GM23338 (cell line): ENCODE data around the gene FEZF2. TPM values are rescaled to one million over a fixed set of nuclear protein-coding genes. Genes with fewer than 3 reads are reported as not detected.

Experiments
- ATAC-seq: fragments of 200-7000 bp; cut with Tn5 transposase; 3 replicates; pipeline ENCODE4 v1.9.1; 2020
- DNase-seq: peaks from one replicate; pipeline ENCODE4 v3.0.0-alpha.2; 2015; ENCODE audit warnings: low spot score
- H2AFZ ChIP-seq: fragments of 200-600 bp; sonication (generic); 2 replicates; pipeline ENCODE4 v1.8.0; 2016; ENCODE audit warnings: antibody characterized with exemption, mild to moderate bottlenecking, moderate library complexity
- H3F3A ChIP-seq: fragments of 200-600 bp; sonication (generic); replicated peaks from 2 replicates; pipeline ENCODE4 v1.8.0; 2017; ENCODE audit warnings: antibody characterized with exemption, mixed run types, low read depth
- H3K27ac ChIP-seq: fragments of 200-600 bp; sonication (generic); 2 replicates; pipeline ENCODE4 v1.6.1; 2016; ENCODE audit warnings: low read depth
- H3K27me3 ChIP-seq: fragments of 200-600 bp; sonication (generic); 2 replicates; pipeline ENCODE4 v1.8.0; 2016; ENCODE audit warnings: mild to moderate bottlenecking, mixed run types, moderate library complexity; ENCODE audit not compliant: insufficient read depth
- H3K36me3 ChIP-seq: fragments of 200-600 bp; sonication (generic); 2 replicates; pipeline ENCODE4 v1.8.0; 2016; ENCODE audit warnings: mild to moderate bottlenecking; ENCODE audit not compliant: insufficient read depth
- H3K4me1 ChIP-seq: fragments of 200-600 bp; sonication (generic); 2 replicates; pipeline ENCODE4 v1.8.0; 2016; ENCODE audit warnings: mild to moderate bottlenecking, moderate library complexity; ENCODE audit not compliant: insufficient read depth
- H3K4me2 ChIP-seq: fragments of 200-600 bp; sonication (generic); 2 replicates; pipeline ENCODE4 v1.7.1; 2017; ENCODE audit warnings: mixed run types
- H3K4me3 ChIP-seq: fragments of 200-600 bp; sonication (generic); 2 replicates; pipeline ENCODE4 v1.6.1; 2016; ENCODE audit warnings: mixed run types
- H3K79me2 ChIP-seq: fragments of 200-600 bp; sonication (generic); replicated peaks from 2 replicates; pipeline ENCODE4 v1.8.0; 2017; ENCODE audit warnings: mild to moderate bottlenecking; ENCODE audit not compliant: insufficient read depth
- H3K9me2 ChIP-seq: fragments of 200-600 bp; sonication (generic); 2 replicates; pipeline ENCODE4 v1.8.0; 2017; ENCODE audit not compliant: insufficient read depth
- H4K20me1 ChIP-seq: fragments of 200-600 bp; sonication (generic); replicated peaks from 2 replicates; pipeline ENCODE4 v1.8.0; 2017; ENCODE audit warnings: mild to moderate bottlenecking; ENCODE audit not compliant: insufficient read depth
- H3K27ac Mint-ChIP-seq: 2 replicates; pipeline ENCODE4 v1.8.0; 2020; ENCODE audit warnings: inconsistent platforms, mild to moderate bottlenecking, moderate library complexity, mixed read lengths
- H3K27me3 Mint-ChIP-seq: 3 replicates; pipeline ENCODE4 v1.8.0; 2022; ENCODE audit warnings: low read depth, mild to moderate bottlenecking, moderate library complexity, mixed read lengths, inconsistent platforms; ENCODE audit not compliant: insufficient read depth, poor library complexity
- H3K36me3 Mint-ChIP-seq: 3 replicates; pipeline ENCODE4 v1.8.0; 2021; ENCODE audit warnings: low read depth, mild to moderate bottlenecking, inconsistent platforms, moderate library complexity, mixed read lengths
- H3K4me1 Mint-ChIP-seq: 3 replicates; pipeline ENCODE4 v1.8.0; 2020; ENCODE audit warnings: mild to moderate bottlenecking, inconsistent platforms, mixed read lengths
- H3K4me3 Mint-ChIP-seq: 3 replicates; pipeline ENCODE4 v1.8.0; 2021; ENCODE audit warnings: moderate library complexity, mild to moderate bottlenecking, inconsistent platforms, mixed read lengths
- H3K9me3 Mint-ChIP-seq: 3 replicates; pipeline ENCODE4 v1.8.0; 2020; ENCODE audit warnings: moderate library complexity, mild to moderate bottlenecking, inconsistent platforms, mixed read lengths
- EZH2 ChIP-seq: fragments of 200-600 bp; sonication (generic); IDR thresholded peaks from one replicate; pipeline ENCODE4 v1.8.0; 2017; ENCODE audit warnings: antibody characterized with exemption, mild to moderate bottlenecking, low read depth; ENCODE audit not compliant: unreplicated experiment
- EZH2phosphoT487 ChIP-seq: fragments of 200-600 bp; sonication (generic); IDR thresholded peaks from one replicate; pipeline ENCODE4 v1.8.1; 2018; ENCODE audit warnings: antibody characterized with exemption; ENCODE audit not compliant: unreplicated experiment
- NANOG ChIP-seq: IDR thresholded peaks from 2 replicates; pipeline ENCODE4 v1.6.1; 2016; ENCODE audit warnings: antibody characterized with exemption, borderline replicate concordance
- ZNF331 ChIP-seq: fragments of 250-450 bp; sonication (Bioruptor Pico); IDR thresholded peaks from 2 replicates; pipeline ENCODE4 v1.5.0; 2020; ENCODE audit warnings: low read depth, mild to moderate bottlenecking, moderate library complexity
- polyA plus RNA-seq: library from polyadenylated mRNA; unstranded; fragments of >200 nt; fragmentation: Nextera tagmentation; extraction: Ambion mirVana; gene quantifications from 2 replicates; pipeline ENCODE4 v1.2.1, GENCODE V29; 2016
- total RNA-seq: library from RNA; depleted of rRNA; stranded (reverse); fragments of >200 nt; shearing (Covaris generic); gene quantifications from 2 replicates; pipeline ENCODE4 v1.2.3, GENCODE V29; 2014
- TF ChIP-seq, protein P1 (sequence below), 2 experiments: fragments of 200-600 bp in 1 of 2; sonication (generic) in 1 of 2; conservative IDR thresholded peaks; 2 replicates each; pipeline versions ENCODE4 v1.5.1 to v1.6.1; 2016 to 2017; ENCODE audit warnings: antibody characterized with exemption in 2 of 2, low read depth in 2 of 2, mild to moderate bottlenecking in 2 of 2, moderate library complexity in 1 of 2

The FEZF2 gene
- total and polyA plus RNA-seq, 2 experiments from 2014 or later: not detected

DNA sequence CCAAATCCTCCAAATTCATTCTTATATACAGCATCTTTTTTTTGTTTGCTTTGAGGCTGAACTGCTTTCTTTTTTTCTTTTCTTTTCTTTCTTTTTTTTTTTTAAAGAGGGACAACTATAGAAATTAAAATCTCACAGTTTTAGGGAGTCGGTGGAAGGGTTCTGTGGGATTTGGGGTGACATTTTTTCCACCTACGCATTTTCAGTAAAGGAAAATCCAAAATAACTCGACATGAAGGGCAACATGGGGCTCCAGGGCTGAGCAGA, 3.0 kb upstream of the FEZF2 start:
- Histone ChIP-seq H3K4me2 (peak overlapping the region; percentile 80), H2AFZ (no peak overlapping the region), H3K4me3 (peak overlapping the region; percentile 59; the same call in 1 of the 2 replicates), H3K27ac (no peak overlapping the region), H3K27me3 (peaks cover 100% of the 10 kb centered on the region), H3K4me1 (peaks cover 76% of the 10 kb centered on the region), H3F3A (peaks cover 56% of the 10 kb centered on the region), H4K20me1 (peaks cover 14% of the 10 kb centered on the region; the same call in 1 of the 2 replicates), H3K36me3 (no peaks in the 10 kb centered on the region), H3K9me2 (no peaks in the 10 kb centered on the region), H3K79me2 (no peaks in the 10 kb centered on the region)
- Mint-ChIP-seq H3K4me1 (peaks cover 63% of the 10 kb centered on the region), H3K36me3 (no peaks in the 10 kb centered on the region), H3K4me3 (peak overlapping the region; percentile 43; the same call in 1 of the 3 replicates), H3K9me3 (no peaks in the 10 kb centered on the region), H3K27me3 (peaks cover 100% of the 10 kb centered on the region), H3K27ac (no peak overlapping the region)
- TF ChIP-seq EZH2 (peak; percentile 81), NANOG (no peak)
- ATAC-seq (no peak), DNase-seq (no peak)

DNA sequence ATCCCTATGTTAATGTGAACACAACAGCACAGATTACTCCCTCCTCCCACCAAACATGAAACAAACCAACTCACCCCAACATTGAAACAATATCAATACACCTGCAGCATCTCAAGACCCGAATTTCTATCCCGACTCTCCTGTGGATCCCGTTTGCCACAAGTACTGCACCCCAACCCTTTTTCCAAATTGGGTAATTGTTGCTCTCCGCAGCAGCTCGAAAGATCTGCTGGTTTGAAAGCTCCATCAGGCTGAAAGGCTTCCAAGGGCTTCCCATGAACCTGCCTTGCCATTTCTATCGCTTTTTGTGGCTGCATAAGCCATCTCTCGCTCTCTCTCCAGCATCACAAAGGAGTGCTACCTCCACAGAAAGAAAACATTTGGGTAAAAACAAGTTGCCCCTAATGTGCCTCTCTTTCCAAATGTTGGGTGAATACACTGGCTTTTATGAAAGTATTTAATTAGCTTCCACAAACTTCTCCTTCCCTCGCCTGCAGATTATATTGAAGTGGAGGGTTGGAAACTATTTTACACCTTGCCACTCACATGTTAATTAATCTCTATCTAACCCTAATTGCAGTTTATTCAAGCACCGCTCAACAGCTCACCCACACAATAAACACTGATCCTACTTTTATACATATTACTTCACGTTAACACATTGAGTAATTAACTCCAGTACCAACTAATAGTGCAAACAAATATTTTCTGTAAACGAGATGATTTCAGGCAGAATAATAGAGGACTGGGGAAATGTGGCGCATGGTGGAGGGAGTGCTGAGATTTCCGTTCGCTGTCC, 2.5 kb upstream of the FEZF2 start:
- peak overlapping the region; percentile 43; the same call in 2 of the 3 replicates for H3K4me3 Mint-ChIP-seq

DNA sequence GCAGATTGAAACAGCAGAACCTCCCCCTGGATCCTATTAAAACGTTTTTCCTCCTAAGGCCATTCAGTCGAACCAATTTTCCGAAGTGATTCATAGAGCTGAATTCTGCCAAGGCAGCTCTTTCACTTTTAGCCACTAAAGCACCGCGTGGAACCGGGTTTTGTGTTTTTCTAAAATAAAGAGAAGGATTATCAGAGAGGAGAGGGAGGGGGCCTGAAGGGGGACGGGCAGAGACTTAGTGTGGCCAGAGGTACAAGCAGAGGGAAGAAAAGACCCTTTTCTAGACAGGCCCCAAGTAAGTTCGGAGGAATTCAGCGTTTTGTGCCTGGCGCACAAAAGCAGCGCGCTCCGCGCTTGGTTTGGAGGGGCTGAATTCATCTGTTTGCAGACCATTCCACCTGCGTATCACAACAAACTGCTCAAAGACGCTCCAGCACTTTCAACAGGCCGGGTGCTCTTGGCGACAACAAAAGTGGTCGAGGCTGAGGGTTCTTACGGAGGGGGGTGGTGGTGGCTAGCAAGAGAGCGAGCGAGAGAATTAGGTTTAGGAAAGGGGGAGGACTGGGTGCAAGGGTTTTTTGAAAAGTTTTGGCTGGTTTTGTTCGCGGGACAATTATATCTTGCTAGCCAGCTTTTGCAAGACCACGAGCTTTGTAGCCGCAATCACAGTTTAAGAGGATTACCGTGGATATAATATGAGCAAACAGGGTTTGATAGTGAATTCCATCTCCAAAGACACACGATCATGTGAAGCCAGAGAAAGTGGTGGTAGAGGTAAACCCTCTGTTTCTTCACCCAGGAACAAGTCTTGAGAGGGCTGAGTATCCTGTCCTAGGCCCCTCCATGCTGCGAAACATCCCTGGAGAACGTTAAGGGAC, 1.2 kb upstream of the FEZF2 start:
- no peak for ATAC-seq
- Histone ChIP-seq H2AFZ (no peak overlapping the region), H3F3A (peaks cover 59% of the 10 kb centered on the region), H4K20me1 (peaks cover 14% of the 10 kb centered on the region; the same call in 1 of the 2 replicates), H3K9me2 (no peaks in the 10 kb centered on the region), H3K4me2 (peak overlapping the region; percentile 80), H3K79me2 (no peaks in the 10 kb centered on the region), H3K27ac (no peak overlapping the region), H3K4me1 (peaks cover 89% of the 10 kb centered on the region), H3K36me3 (no peaks in the 10 kb centered on the region), H3K4me3 (peak overlapping the region; percentile 63), H3K27me3 (peaks cover 100% of the 10 kb centered on the region)
- peaks cover 100% of the 10 kb centered on the region for H3K27me3 Mint-ChIP-seq
- H3K36me3 Mint-ChIP-seq: no peaks in the 10 kb centered on the region
- peak overlapping the region; percentile 56 for H3K4me3 Mint-ChIP-seq
- H3K9me3 Mint-ChIP-seq: no peaks in the 10 kb centered on the region; the same call in 2 of the 3 replicates
- DNase-seq: peak; percentile 68
- peaks cover 77% of the 10 kb centered on the region for H3K4me1 Mint-ChIP-seq
- H3K27ac Mint-ChIP-seq: no peak overlapping the region
- TF ChIP-seq ZNF331 (CRISPR knock-in tag): no peak
- TF ChIP-seq, protein P1, sequence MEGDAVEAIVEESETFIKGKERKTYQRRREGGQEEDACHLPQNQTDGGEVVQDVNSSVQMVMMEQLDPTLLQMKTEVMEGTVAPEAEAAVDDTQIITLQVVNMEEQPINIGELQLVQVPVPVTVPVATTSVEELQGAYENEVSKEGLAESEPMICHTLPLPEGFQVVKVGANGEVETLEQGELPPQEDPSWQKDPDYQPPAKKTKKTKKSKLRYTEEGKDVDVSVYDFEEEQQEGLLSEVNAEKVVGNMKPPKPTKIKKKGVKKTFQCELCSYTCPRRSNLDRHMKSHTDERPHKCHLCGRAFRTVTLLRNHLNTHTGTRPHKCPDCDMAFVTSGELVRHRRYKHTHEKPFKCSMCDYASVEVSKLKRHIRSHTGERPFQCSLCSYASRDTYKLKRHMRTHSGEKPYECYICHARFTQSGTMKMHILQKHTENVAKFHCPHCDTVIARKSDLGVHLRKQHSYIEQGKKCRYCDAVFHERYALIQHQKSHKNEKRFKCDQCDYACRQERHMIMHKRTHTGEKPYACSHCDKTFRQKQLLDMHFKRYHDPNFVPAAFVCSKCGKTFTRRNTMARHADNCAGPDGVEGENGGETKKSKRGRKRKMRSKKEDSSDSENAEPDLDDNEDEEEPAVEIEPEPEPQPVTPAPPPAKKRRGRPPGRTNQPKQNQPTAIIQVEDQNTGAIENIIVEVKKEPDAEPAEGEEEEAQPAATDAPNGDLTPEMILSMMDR (conservative IDR thresholded peaks at IDR 0.05; ENCODE audit: low read depth in 2 of 2): no peak
- no peak for TF ChIP-seq NANOG
- TF ChIP-seq EZH2: peak; percentile 87

More for the DNA sequence above, 2.5 kb upstream of the FEZF2 start:
- Mint-ChIP-seq H3K4me1 (peaks cover 69% of the 10 kb centered on the region), H3K36me3 (no peaks in the 10 kb centered on the region), H3K27ac (no peak overlapping the region), H3K9me3 (no peaks in the 10 kb centered on the region; the same call in 2 of the 3 replicates), H3K27me3 (peaks cover 100% of the 10 kb centered on the region)
- Histone ChIP-seq H2AFZ (no peak overlapping the region), H3K36me3 (no peaks in the 10 kb centered on the region), H4K20me1 (peaks cover 14% of the 10 kb centered on the region; the same call in 1 of the 2 replicates), H3K27me3 (peaks cover 100% of the 10 kb centered on the region), H3K4me3 (peak overlapping the region; percentile 63), H3K4me2 (peak overlapping the region; percentile 80), H3K9me2 (no peaks in the 10 kb centered on the region), H3K27ac (no peak overlapping the region), H3F3A (peaks cover 56% of the 10 kb centered on the region), H3K4me1 (peaks cover 81% of the 10 kb centered on the region), H3K79me2 (no peaks in the 10 kb centered on the region)
- DNase-seq (peak; percentile 43), ATAC-seq (no peak)
- TF ChIP-seq EZH2phosphoT487 (peak; percentile 50), NANOG (no peak), EZH2 (peak; percentile 96)
